Parathyroid adenoma (tissue), 2 donors: Measurements from ENCODE around the gene TBCB.

ENCODE experiments used
- H2AFZ ChIP-seq: fragments of 300-600 bp; sonication (generic); one replicate; pipeline ENCODE4 v1.7.0; 2017; ENCODE audit warnings: antibody characterized with exemption, mild to moderate bottlenecking
- H3K27ac ChIP-seq: fragments of 300-600 bp; sonication (generic); one replicate; pipeline ENCODE4 v1.7.0; 2017
- H3K27me3 ChIP-seq: fragments of 300-600 bp; sonication (generic); one replicate; pipeline ENCODE4 v1.7.0; 2017; ENCODE audit warnings: low read length; ENCODE audit not compliant: control insufficient read depth, insufficient read depth
- H3K36me3 ChIP-seq: fragments of 300-600 bp; sonication (generic); one replicate; pipeline ENCODE4 v1.7.0; 2017; ENCODE audit warnings: low read length; ENCODE audit not compliant: control insufficient read depth, insufficient read depth
- H3K4me1 ChIP-seq: fragments of 300-600 bp; sonication (generic); one replicate; pipeline ENCODE4 v1.7.0; 2017; ENCODE audit warnings: control low read depth
- H3K4me2 ChIP-seq: fragments of 300-600 bp; sonication (generic); one replicate; pipeline ENCODE4 v1.7.0; 2017; ENCODE audit warnings: low read length
- H3K4me3 ChIP-seq: fragments of 300-600 bp; sonication (generic); one replicate; pipeline ENCODE4 v1.7.0; 2017; ENCODE audit warnings: low read depth, low read length
- H3K79me2 ChIP-seq: fragments of 300-600 bp; sonication (generic); one replicate; pipeline ENCODE4 v1.7.0; 2017; ENCODE audit warnings: control low read depth
- H3K9ac ChIP-seq: fragments of 300-600 bp; sonication (generic); one replicate; pipeline ENCODE4 v1.7.0; 2017; ENCODE audit warnings: mild to moderate bottlenecking
- H3K9me3 ChIP-seq: fragments of 300-600 bp; sonication (generic); one replicate; pipeline ENCODE4 v1.7.0; 2017; ENCODE audit warnings: low read length; ENCODE audit not compliant: control insufficient read depth
- TF ChIP-seq, protein P1 (sequence below): fragments of 300-600 bp; sonication (generic); IDR thresholded peaks from one replicate; pipeline ENCODE4 v1.7.0; 2017; ENCODE audit warnings: antibody characterized with exemption, mild to moderate bottlenecking
- donor health status: primary hyperparathyroidism.

Gene TBCB

DNA sequence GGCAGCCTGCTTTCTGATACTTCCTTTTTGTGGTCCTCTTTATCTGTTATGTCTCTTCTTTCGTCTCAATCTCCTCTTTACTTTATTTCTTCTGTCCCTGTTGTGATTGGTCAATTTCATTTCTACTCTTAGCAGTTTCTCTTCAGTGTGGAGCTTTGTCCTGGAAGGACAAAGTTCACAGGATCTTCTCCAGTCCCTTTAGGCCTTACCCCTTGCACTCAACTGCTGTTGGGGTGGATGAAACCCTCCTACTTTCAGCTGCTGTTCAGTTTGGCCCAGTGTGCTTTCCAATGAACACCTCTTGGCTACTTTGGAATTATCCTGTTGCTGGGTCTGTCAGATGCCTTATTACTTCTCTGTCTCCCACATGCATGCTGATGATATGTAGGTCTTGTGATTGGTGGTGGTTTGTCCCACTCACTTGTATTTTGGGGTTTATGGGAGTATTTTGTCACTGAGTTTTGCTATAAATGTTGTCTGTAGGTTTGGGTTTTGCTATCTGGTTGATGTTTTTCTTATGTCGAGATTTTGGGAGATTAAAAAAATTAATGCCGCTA lies 35.8 kb upstream of the TBCB start:
- H2AFZ ChIP-seq: no peak overlapping the region

DNA sequence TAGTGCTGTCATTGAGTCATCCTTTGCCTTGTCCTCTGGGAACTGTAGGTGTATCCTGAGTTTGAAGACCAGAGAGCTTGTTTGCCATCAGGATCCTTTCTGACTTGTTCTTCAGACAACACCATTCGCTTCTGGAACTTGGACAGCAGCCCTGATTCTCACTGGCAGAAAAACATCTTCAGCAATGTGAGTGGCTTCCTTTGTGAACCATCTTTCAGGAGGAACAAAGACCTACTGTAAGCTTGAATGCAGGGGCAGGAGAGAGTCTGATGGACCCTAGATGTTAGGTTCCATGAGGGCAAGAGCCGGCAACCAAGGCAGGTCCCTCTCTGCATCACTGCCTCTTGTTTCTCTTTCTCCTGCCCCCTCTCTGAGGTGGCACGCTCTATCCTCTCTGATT lies 33.9 kb upstream of the TBCB start:
- Histone ChIP-seq H3K36me3 (no peaks in the 10 kb centered on the region), H3K27me3 (no peaks in the 10 kb centered on the region), H3K79me2 (no peaks in the 10 kb centered on the region), H3K4me2 (no peak overlapping the region), H3K4me1 (no peaks in the 10 kb centered on the region), H3K9me3 (no peaks in the 10 kb centered on the region), H3K4me3 (no peak overlapping the region), H2AFZ (no peak overlapping the region), H3K27ac (no peak overlapping the region), H3K9ac (no peak overlapping the region)
- TF ChIP-seq, protein P1, sequence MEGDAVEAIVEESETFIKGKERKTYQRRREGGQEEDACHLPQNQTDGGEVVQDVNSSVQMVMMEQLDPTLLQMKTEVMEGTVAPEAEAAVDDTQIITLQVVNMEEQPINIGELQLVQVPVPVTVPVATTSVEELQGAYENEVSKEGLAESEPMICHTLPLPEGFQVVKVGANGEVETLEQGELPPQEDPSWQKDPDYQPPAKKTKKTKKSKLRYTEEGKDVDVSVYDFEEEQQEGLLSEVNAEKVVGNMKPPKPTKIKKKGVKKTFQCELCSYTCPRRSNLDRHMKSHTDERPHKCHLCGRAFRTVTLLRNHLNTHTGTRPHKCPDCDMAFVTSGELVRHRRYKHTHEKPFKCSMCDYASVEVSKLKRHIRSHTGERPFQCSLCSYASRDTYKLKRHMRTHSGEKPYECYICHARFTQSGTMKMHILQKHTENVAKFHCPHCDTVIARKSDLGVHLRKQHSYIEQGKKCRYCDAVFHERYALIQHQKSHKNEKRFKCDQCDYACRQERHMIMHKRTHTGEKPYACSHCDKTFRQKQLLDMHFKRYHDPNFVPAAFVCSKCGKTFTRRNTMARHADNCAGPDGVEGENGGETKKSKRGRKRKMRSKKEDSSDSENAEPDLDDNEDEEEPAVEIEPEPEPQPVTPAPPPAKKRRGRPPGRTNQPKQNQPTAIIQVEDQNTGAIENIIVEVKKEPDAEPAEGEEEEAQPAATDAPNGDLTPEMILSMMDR: no peak

More for the DNA sequence above, 35.8 kb upstream of the TBCB start:
- H3K4me1 ChIP-seq: no peaks in the 10 kb centered on the region
- H3K27ac ChIP-seq: no peak overlapping the region
- H3K9me3 ChIP-seq: no peaks in the 10 kb centered on the region
- H3K36me3 ChIP-seq: no peaks in the 10 kb centered on the region
- H3K9ac ChIP-seq: no peak overlapping the region
- H3K27me3 ChIP-seq: no peaks in the 10 kb centered on the region
- no peak overlapping the region for H3K4me3 ChIP-seq
- H3K4me2 ChIP-seq: no peak overlapping the region
- TF ChIP-seq, protein P1: no peak
- H3K79me2 ChIP-seq: no peaks in the 10 kb centered on the region

DNA sequence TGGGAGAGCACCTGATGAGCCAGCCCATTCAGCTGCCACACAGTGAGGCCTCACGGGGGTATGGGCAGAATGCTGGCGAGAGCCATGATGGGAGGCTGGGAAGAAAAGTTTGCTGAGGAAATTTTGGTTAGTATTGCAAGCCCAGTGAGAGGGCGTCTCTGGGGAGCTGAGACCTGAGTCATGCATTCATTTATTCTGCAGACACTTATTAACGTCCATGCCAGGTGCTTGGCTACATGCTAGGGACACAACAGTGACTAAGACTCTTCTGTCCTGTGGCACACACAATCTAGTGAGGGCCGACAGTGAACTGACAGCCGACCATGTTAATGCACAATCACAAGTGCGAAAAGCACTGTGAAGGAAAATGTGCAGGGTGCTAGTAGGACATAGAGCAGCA lies 33.4 kb upstream of the TBCB start:
- Histone ChIP-seq H3K79me2 (no peaks in the 10 kb centered on the region), H3K4me1 (no peaks in the 10 kb centered on the region), H3K36me3 (no peaks in the 10 kb centered on the region), H3K9ac (no peak overlapping the region), H3K4me2 (no peak overlapping the region), H2AFZ (no peak overlapping the region), H3K9me3 (no peaks in the 10 kb centered on the region), H3K4me3 (no peak overlapping the region), H3K27me3 (no peaks in the 10 kb centered on the region), H3K27ac (no peak overlapping the region)
- TF ChIP-seq, protein P1: no peak

DNA sequence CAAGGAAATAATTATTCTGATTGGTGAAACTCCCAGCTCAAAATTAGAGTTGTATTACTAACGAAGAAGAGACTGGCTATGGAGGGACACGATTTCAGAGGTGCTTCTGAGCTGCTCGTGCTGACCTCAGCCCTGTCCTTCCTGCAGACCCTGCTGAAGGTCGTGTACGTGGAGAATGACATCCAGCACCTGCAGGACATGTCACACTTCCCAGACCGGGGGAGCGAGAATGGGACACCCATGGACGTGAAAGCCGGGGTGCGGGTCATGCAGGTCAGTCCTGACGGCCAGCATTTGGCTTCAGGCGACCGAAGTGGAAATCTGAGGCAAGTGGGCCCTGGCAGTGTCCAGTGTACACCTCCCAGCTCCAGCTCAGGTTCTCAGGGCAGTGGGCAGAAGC lies 32.4 kb upstream of the TBCB start:
- no peaks in the 10 kb centered on the region for H3K4me1 ChIP-seq
- H3K27ac ChIP-seq: no peak overlapping the region
- H3K4me3 ChIP-seq: no peak overlapping the region
- no peak overlapping the region for H3K9ac ChIP-seq
- TF ChIP-seq, protein P1: no peak
- no peak overlapping the region for H3K4me2 ChIP-seq
- H3K9me3 ChIP-seq: no peaks in the 10 kb centered on the region
- H3K36me3 ChIP-seq: no peaks in the 10 kb centered on the region
- no peaks in the 10 kb centered on the region for H3K27me3 ChIP-seq
- no peaks in the 10 kb centered on the region for H3K79me2 ChIP-seq
- no peak overlapping the region for H2AFZ ChIP-seq

DNA sequence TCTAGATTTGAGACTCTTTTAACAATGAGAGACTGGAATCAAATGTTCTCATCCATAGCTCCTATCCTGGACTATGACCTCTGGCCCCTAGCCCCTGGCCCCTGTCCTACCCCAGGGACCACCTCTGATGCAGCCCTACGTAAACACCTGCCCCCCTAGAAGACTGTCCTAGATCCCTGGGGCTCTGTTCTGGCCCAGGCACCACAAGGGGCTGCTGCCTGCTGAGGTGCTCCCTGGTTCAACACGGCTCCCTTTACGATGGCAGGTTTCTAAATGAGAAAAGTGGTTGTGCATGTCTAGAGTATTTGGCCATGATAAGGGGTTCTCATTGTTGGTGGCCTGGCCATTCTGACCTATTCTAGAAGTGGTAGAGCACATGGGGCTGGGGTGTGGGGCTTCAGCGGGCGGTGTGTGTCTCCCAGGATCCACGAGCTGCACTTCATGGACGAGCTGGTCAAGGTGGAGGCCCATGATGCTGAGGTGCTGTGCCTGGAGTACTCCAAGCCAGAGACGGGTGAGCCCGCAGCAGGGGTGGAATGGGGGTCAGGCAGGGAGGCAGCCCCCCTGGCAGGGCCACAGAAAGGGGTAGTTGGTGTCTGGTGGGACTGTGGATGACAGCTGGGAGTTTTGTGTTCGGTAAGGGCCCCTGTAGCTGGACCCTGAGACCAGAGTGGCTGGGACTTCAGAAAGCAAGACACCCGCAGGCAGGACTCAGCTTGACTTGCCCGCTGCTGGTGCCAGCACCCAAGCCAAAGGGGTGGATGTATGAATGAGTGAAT lies 30.8 kb upstream of the TBCB start:
- Histone ChIP-seq H3K79me2 (no peaks in the 10 kb centered on the region), H2AFZ (no peak overlapping the region), H3K36me3 (no peaks in the 10 kb centered on the region), H3K4me2 (no peak overlapping the region), H3K27me3 (no peaks in the 10 kb centered on the region), H3K9ac (no peak overlapping the region), H3K27ac (no peak overlapping the region), H3K9me3 (no peaks in the 10 kb centered on the region), H3K4me1 (no peaks in the 10 kb centered on the region), H3K4me3 (no peak overlapping the region)
- TF ChIP-seq, protein P1: no peak
